ENCODE measurements around the gene CNKSR3.

Gene CNKSR3

DNA sequence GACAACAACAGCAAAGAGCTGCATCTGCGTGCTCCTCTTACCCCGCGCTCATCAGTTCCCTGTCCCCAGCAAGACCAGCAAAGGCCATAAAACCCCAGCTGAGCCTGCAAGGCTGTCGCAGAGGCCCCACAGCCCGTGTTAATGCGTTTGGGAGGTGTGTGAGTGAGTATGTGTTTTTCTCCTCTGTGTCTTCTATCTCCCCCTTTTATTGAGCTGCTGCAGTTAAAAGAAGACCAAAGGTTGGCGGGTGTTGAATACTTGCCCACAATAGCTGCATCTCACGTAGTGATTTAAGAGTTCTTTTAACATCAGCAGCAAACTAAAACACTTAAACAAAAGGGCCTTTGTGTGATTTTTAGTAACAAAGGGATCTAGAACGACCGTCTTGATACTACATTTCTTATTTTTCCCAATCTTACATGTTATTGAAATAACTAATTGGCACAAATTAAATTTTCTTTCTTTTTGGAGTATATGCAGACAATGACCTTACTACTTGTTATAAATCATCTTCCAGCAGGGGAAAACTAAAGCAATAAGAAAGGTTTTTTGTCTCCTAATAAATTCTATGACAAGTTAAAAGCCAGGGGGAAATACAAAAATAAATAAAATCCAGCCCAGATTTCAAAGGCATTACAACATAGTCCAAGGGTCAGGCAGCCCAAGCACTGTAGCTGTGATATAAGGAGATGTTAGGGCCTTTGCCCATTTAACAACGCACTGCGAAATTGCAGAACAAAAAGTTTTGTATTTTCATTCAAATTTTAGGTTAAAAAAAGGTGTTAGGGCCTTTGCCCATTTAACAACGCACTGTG is 27.2 kb upstream of the CNKSR3 start:
- DNase-seq (ENCODE audit: low read depth): no peak
- H3K4me3 ChIP-seq (replicated peaks; ENCODE audit: low read depth, low read length): no peak overlapping the region
- TF ChIP-seq, protein P1, sequence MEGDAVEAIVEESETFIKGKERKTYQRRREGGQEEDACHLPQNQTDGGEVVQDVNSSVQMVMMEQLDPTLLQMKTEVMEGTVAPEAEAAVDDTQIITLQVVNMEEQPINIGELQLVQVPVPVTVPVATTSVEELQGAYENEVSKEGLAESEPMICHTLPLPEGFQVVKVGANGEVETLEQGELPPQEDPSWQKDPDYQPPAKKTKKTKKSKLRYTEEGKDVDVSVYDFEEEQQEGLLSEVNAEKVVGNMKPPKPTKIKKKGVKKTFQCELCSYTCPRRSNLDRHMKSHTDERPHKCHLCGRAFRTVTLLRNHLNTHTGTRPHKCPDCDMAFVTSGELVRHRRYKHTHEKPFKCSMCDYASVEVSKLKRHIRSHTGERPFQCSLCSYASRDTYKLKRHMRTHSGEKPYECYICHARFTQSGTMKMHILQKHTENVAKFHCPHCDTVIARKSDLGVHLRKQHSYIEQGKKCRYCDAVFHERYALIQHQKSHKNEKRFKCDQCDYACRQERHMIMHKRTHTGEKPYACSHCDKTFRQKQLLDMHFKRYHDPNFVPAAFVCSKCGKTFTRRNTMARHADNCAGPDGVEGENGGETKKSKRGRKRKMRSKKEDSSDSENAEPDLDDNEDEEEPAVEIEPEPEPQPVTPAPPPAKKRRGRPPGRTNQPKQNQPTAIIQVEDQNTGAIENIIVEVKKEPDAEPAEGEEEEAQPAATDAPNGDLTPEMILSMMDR (IDR thresholded peaks at IDR 0.05; ENCODE audit: low read length, missing control alignments): no peak

DNA sequence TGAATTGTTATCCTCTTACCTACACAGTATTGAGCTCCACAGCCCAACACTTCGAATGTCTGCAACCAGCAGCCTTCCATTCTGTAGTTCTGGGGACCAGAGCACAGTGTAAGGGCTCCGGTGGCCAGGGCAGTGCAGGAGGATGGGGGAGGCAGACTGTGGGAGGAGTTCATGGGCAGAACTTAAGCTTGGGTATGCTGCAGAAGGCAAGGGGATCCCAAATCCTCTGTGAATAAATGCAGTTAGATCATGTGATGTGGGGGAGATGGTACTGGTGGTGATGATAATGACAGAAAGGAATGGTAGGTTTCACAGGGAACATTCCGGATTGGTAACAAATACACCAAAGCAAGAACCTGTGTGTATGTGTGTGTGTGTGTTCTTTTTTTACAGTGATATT is 26.5 kb upstream of the CNKSR3 start:
- TF ChIP-seq, protein P1 (IDR thresholded peaks at IDR 0.05; ENCODE audit: low read length, missing control alignments): no peak
- H3K4me3 ChIP-seq (replicated peaks; ENCODE audit: low read depth, low read length): no peak overlapping the region
- no peak for DNase-seq (ENCODE audit: low read depth)

DNA sequence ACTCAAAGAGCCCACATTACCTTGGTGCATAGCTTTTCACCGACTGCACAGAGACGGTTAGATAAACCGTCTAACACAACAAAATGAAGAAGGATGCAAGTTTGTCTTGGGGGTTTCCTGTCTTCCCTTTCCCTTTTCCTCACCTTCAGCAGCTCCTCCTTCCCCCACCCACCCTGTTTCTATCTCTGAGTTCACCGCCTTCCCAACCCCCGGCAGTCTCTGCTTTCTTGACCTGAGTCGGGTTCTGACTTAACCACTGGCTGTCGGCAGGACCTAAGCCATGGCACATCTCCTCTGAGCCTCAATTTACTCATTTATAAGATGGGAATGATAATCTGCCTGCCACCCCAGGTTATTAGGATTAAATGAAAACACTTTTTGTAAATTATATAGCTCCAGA is 25.8 kb upstream of the CNKSR3 start:
- TF ChIP-seq, protein P1 (IDR thresholded peaks at IDR 0.05; ENCODE audit: low read length, missing control alignments): no peak

DNA sequence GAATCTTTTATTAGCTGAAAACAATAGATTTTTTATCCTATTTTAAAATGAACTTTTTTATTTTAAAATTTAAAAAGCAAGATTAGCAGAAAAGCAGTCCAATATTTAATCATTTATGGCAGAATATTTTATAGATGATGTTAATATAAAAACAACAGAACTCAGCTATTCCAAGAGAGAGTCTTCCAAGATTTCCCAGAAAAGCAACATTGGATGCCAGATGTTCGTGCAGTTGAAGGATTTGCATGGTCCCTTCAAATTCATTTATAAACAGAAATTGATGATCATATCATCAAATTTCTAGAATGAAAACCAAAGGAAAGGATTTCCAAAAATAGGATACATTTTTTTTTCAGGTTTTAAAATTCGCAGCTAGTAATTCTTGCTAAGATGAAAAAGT is 25.4 kb upstream of the CNKSR3 start:
- TF ChIP-seq, protein P1 (IDR thresholded peaks at IDR 0.05; ENCODE audit: low read length, missing control alignments): no peak
- DNase-seq (ENCODE audit: low read depth): no peak
- no peak overlapping the region for H3K4me3 ChIP-seq (replicated peaks; ENCODE audit: low read depth, low read length)

More for the DNA sequence above, 25.8 kb upstream of the CNKSR3 start:
- no peak for DNase-seq (ENCODE audit: low read depth)
- H3K4me3 ChIP-seq (replicated peaks; ENCODE audit: low read depth, low read length): no peak overlapping the region

DNA sequence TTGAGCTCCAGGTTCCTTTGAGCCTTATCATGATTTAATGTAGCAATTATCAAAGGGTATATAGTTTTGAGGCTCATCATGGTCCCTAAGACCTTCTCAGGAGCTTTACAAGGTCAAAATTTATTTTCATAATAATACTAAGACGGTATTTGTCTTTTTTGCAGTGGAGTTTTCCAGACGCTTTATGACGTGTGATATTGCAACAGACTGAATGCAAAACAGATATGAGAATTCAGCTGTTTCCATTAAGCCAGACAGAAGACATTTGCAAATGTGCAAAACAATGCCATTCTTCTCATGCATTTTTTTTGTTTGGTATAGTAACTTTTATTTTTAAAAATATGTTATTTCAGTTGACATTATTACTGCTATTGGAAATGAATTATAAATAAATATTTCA is 24.7 kb upstream of the CNKSR3 start:
- peak; percentile 33 for DNase-seq (ENCODE audit: low read depth)
- TF ChIP-seq, protein P1 (IDR thresholded peaks at IDR 0.05; ENCODE audit: low read length, missing control alignments): no peak
- H3K4me3 ChIP-seq (replicated peaks; ENCODE audit: low read depth, low read length): no peak overlapping the region

DNA sequence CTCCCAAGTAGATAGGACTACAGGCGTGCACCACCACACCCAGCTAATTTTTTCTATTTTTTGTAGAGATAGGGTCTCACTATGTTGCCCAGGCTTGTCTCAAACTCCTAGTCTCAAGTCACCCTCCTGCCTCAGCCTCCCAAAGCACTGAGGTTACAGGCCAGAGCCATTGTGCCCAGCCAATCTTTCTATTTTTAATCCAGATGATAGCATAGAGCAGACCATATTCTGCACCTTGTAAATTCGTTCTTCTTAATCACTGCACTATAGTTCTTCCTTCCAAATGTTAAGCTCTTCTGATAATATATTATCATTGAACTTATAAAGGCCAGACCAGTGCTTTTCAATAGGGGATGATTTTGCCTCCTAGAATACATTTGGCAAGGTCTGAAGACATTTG is 24.0 kb upstream of the CNKSR3 start:
- no peak overlapping the region for H3K4me3 ChIP-seq (replicated peaks; ENCODE audit: low read depth, low read length)
- TF ChIP-seq, protein P1 (IDR thresholded peaks at IDR 0.05; ENCODE audit: low read length, missing control alignments): no peak
- DNase-seq (ENCODE audit: low read depth): no peak

DNA sequence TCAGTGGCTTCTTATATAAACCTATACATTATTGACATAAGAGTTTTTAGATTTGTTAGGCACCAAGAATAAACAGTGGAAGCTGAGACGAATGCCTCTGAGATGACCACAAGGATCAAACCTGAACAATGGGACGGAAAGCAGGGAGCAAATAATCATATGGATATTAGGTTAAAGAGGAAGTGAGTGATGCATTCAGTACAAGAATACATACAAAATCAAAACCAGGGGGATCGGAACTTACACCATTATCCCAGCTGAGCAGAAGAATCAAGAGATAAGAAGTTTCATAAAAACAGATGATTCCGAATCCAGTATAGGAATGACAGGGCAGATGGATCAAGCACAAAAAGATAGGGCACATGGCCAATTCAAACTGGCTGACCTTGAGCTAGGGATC is 21.9 kb upstream of the CNKSR3 start:
- no peak for DNase-seq (ENCODE audit: low read depth)
- TF ChIP-seq, protein P1 (IDR thresholded peaks at IDR 0.05; ENCODE audit: low read length, missing control alignments): no peak
- no peak overlapping the region for H3K4me3 ChIP-seq (replicated peaks; ENCODE audit: low read depth, low read length)
